Erythroblast (primary cell): Measurements from ENCODE around the gene RBM25.

Experiments used
- GATA1 ChIP-seq: IDR thresholded peaks from 2 replicates; pipeline ENCODE4 v1.6.1; 2011; ENCODE audit warnings: low read depth, mild to moderate bottlenecking, control low read depth, low read length, moderate library complexity
- POLR2A ChIP-seq: IDR thresholded peaks from 2 replicates; pipeline ENCODE4 v1.6.1; 2011; ENCODE audit warnings: mild to moderate bottlenecking, low read length

GRCh38 chr14:73047808-73048207 is 10.5 kb upstream of the RBM25 start:
- TF ChIP-seq POLR2A = no peak
- TF ChIP-seq GATA1 = no peak
